Epithelial cell of esophagus (primary cell): Measurements from ENCODE around the gene TGFBR2.

ENCODE experiments used
- DNase-seq: peaks from one replicate; pipeline ENCODE4 v3.0.0; 2010; ENCODE audit warnings: low read depth
- H3K4me3 ChIP-seq: 2 replicates; pipeline ENCODE4 v1.5.1; 2011; ENCODE audit warnings: mild to moderate bottlenecking, low read length, control low read depth
- CTCF ChIP-seq: IDR thresholded peaks from 2 replicates; pipeline ENCODE4 v1.5.1; 2011; ENCODE audit warnings: low read depth, mild to moderate bottlenecking, low read length, control low read depth, inconsistent platforms; ENCODE audit not compliant: insufficient read depth; ENCODE audit errors: missing control alignments

TGFBR2 gene

GRCh38 chr3:30679045-30679444 lies 72.6 kb downstream of the TGFBR2 start:
- DNase-seq, result no peak
- no peak for TF ChIP-seq CTCF
- no peak overlapping the region for H3K4me3 ChIP-seq

DNA sequence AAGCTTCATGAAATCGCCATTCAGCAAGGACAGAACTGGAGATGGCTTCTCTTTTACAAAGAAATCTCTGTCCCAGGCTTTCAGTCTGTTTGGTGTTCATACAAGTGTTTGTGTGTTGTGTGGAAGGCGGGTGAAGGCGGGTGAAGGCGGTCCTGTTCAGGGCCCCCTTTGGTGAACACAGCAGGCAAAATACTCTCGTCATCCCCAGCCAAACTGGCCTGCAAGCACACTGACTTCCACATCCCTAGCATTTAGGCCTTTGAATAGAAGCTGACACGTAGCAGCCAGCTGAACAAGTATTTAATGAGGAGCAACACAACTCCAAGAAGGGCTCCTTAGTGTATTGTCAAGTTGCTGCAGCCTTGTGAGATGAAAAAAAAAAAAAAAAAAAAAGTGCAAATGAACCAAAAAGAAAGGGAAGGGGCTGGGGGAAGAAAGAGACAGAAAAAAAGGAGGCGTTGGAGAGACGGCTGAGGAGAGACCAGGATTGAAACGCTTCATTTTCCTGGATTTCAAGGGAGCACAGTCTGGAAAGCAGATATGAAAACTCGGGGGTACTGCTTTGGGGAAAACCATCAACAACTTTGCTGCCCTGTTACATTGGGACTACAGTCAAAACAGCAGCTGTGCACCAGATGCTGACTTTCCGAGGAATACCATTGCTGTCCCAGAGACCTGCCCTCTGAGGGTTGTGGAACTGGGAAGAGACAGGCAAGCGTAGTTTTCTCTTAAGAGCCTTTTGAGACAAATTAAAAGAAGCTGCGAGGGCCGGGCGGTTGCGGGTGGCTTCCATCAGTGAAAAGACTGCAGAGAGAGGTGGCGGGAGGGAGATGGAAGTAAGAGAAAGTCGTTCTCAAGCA lies 74.6 kb downstream of the TGFBR2 start:
- H3K4me3 ChIP-seq, result no peak overlapping the region

DNA sequence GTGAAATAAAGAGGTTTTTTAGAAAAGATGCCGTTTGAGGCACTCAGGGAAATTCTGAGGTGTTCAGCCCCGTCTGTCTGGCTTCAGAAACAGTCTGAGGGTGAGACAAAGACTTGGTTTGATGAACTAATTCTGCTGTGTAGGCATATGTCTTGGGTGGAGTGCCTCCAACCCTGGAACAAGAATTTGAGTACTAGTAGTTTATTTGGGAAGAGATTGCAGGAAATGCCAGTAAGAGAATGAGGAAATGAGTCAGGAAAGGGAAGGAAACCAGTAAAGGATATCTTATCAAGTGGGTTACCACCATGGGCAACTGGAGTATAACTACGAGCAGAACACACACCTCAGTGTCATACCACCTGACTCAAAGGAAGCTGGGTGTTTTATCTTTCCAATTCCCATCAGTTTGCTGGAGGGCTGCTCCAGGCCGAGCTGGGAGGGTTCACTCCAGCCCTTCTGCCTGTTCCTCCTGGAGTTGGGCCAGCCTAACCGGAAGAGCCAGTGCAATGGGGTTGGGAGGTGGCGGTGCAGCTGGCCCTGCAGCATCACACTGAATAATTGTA lies 75.3 kb downstream of the TGFBR2 start:
- no peak for TF ChIP-seq CTCF
- peak; percentile 7 for DNase-seq
- no peak overlapping the region for H3K4me3 ChIP-seq

More for the DNA sequence above, 74.6 kb downstream of the TGFBR2 start:
- no peak for TF ChIP-seq CTCF
- no peak for DNase-seq

GRCh38 chr3:30682434-30683155 lies 76.2 kb downstream of the TGFBR2 start:
- no peak for DNase-seq
- no peak for TF ChIP-seq CTCF
- H3K4me3 ChIP-seq, result no peak overlapping the region

GRCh38 chr3:30683769-30684168 lies 77.4 kb downstream of the TGFBR2 start:
- TF ChIP-seq CTCF, result no peak
- H3K4me3 ChIP-seq, result no peak overlapping the region
- no peak for DNase-seq

DNA sequence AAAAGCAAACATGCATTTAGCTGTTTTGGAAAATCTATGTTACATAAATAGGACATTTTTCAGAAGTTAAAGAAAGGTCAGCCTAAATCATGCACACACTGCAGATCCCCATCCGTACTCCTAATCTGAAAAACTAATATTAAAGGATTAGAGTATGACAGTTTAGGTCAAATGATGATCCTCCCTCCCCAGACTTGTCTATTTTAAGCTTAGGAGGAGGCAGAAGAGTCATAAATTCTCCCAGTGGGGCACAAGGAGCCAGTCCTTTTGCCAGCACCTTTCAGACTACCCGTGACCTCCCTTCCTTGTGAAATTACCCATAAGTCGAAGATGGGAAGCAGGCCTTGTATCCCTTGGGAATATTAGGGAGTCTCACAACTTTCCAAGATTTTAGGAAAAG lies 78.0 kb downstream of the TGFBR2 start:
- no peak overlapping the region for H3K4me3 ChIP-seq
- DNase-seq, result no peak
- no peak for TF ChIP-seq CTCF

- no peak for DNase-seq
- no peak for TF ChIP-seq CTCF
- no peak overlapping the region for H3K4me3 ChIP-seq
Measured at GRCh38 chr3:30685267-30685667, 78.9 kb downstream of the TGFBR2 start.
